Karpas-422 (cell line): ENCODE measurements around the gene ATMIN. TPM values are rescaled to one million over a fixed set of nuclear protein-coding genes. Genes with fewer than 3 reads are reported as not detected.

ENCODE experiments used
- DNase-seq: peaks from one replicate; pipeline ENCODE4 v3.0.0-alpha.2; 2015
- H2AFZ ChIP-seq: fragments of 200-600 bp; sonication (generic); 2 replicates; pipeline ENCODE4 v1.6.1; 2014; ENCODE audit warnings: antibody characterized with exemption, low read length, mixed read lengths
- H3K27ac ChIP-seq: fragments of 200-600 bp; sonication (generic); 2 replicates; pipeline ENCODE4 v1.5.1; 2014; ENCODE audit warnings: mild to moderate bottlenecking, low read length, moderate library complexity
- H3K27me3 ChIP-seq: fragments of 200-600 bp; sonication (generic); 2 replicates; pipeline ENCODE4 v1.6.1; 2014; ENCODE audit warnings: low read length, mixed read lengths
- H3K36me3 ChIP-seq: fragments of 200-600 bp; sonication (generic); 2 replicates; pipeline ENCODE4 v1.6.1; 2014; ENCODE audit warnings: low read length, mixed read lengths; ENCODE audit not compliant: insufficient read depth
- H3K4me1 ChIP-seq: fragments of 200-600 bp; sonication (generic); 2 replicates; pipeline ENCODE4 v1.6.1; 2014; ENCODE audit warnings: mild to moderate bottlenecking, low read length, mixed read lengths
- H3K4me2 ChIP-seq: fragments of 200-600 bp; sonication (generic); 2 replicates; pipeline ENCODE4 v1.6.1; 2014; ENCODE audit warnings: low read length, low read depth, mild to moderate bottlenecking; ENCODE audit not compliant: poor library complexity, severe bottlenecking
- H3K4me3 ChIP-seq: fragments of 200-600 bp; sonication (generic); 2 replicates; pipeline ENCODE4 v1.5.1; 2014; ENCODE audit warnings: mild to moderate bottlenecking, antibody characterized with exemption, low read length, mixed read lengths
- H3K79me2 ChIP-seq: fragments of 200-600 bp; sonication (generic); 2 replicates; pipeline ENCODE4 v1.6.1; 2014; ENCODE audit warnings: mild to moderate bottlenecking, low read length, mixed read lengths
- H3K9ac ChIP-seq: fragments of 200-600 bp; sonication (generic); 2 replicates; pipeline ENCODE4 v1.6.0; 2014; ENCODE audit warnings: low read length
- H3K9me2 ChIP-seq: fragments of 200-600 bp; sonication (generic), shearing (Covaris generic); replicated peaks from 2 replicates; pipeline ENCODE4 v1.6.0; 2014; ENCODE audit warnings: mild to moderate bottlenecking, low read length, moderate library complexity; ENCODE audit not compliant: insufficient read depth
- H3K9me3 ChIP-seq: fragments of 300-700, 200-600 bp; sonication (generic); 2 replicates; pipeline ENCODE4 v1.6.1; 2014; ENCODE audit warnings: low read length, mixed read lengths
- H4K20me1 ChIP-seq: fragments of 200-600 bp; sonication (generic); 2 replicates; pipeline ENCODE4 v1.6.1; 2014; ENCODE audit warnings: mild to moderate bottlenecking, antibody characterized with exemption, low read length, low read depth; ENCODE audit not compliant: insufficient read depth
- total RNA-seq: library from RNA; depleted of rRNA; stranded (reverse); fragments of >200 nt; shearing (Covaris generic); gene quantifications from 2 replicates; pipeline ENCODE4 v1.2.3, GENCODE V29; 2014; ENCODE audit warnings: low replicate concordance

ATMIN gene
- total RNA-seq, 1 experiment from 2014 or later: 62.1 TPM

DNA sequence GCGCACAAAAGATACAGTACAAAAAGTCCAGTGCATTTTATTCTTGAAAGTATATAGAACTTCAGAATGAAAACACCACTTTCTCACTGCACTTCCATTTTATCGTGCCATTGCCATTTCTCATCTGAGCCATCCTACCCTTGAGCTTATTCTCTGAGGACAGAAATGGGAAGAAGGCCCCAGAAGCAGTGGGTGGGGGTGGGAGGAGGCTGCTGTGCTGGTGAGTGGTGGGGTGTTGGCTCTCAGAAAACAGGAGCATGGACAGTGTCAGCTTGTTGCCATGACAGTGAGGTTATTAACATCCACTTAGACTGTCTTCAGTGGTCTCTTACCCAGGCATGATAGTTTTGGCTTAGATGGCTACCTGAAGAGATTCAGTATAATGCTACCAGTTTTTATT lies 4.5 kb downstream of the ATMIN start:
- H3K9me2 ChIP-seq: no peaks in the 10 kb centered on the region
- H3K9me3 ChIP-seq: no peaks in the 10 kb centered on the region
- H4K20me1 ChIP-seq: 0 out of 2 replicates have a peak, but pooled peaks cover 9% of the 10 kb centered on the region
- H3K27ac ChIP-seq: no peak overlapping the region
- no peak for DNase-seq
- H3K4me1 ChIP-seq: peaks cover 9% of the 10 kb centered on the region
- H3K4me2 ChIP-seq: no peak overlapping the region
- H3K27me3 ChIP-seq: no peaks in the 10 kb centered on the region
- no peak overlapping the region for H3K9ac ChIP-seq
- H3K79me2 ChIP-seq: peaks cover 49% of the 10 kb centered on the region
- peaks cover 49% of the 10 kb centered on the region for H3K36me3 ChIP-seq
- no peak overlapping the region for H3K4me3 ChIP-seq
- H2AFZ ChIP-seq: no peak overlapping the region

DNA sequence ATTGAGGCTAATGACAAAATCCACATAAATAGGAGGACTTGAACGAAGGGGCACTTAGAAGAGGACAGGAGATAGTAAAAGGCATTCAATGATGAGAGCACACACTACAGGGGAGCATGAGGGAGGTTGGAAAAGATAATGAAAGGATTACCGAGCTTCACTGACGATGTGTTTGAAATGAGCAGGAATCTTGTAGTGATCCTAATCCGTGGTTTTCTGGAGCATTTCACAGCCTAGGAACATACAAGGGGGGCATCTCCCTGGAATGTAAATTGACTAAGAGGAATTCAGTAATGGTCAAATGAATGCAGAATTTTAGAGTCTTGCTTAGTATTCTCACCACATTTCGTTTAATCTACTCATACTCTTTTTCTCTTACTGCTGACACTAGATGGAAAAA lies 5.2 kb downstream of the ATMIN start:
- H3K9me3 ChIP-seq: no peaks in the 10 kb centered on the region
- H2AFZ ChIP-seq: no peak overlapping the region
- H3K27me3 ChIP-seq: no peaks in the 10 kb centered on the region
- H3K4me2 ChIP-seq: no peak overlapping the region
- peaks cover 49% of the 10 kb centered on the region for H3K79me2 ChIP-seq
- no peak overlapping the region for H3K27ac ChIP-seq
- H3K36me3 ChIP-seq: peaks cover 56% of the 10 kb centered on the region
- no peak for DNase-seq
- no peak overlapping the region for H3K4me3 ChIP-seq
- H4K20me1 ChIP-seq: 0 out of 2 replicates have a peak, but pooled peaks cover 9% of the 10 kb centered on the region
- no peak overlapping the region for H3K9ac ChIP-seq
- H3K4me1 ChIP-seq: peaks cover 9% of the 10 kb centered on the region
- H3K9me2 ChIP-seq: no peaks in the 10 kb centered on the region

GRCh38 chr16:81041696-81042095 lies 6.1 kb downstream of the ATMIN start:
- Histone ChIP-seq H3K9me2 (no peaks in the 10 kb centered on the region), H3K79me2 (peaks cover 44% of the 10 kb centered on the region), H3K4me2 (no peak overlapping the region), H4K20me1 (0 out of 2 replicates have a peak, but pooled peaks cover 9% of the 10 kb centered on the region), H3K4me3 (no peak overlapping the region), H3K27ac (no peak overlapping the region), H3K27me3 (no peaks in the 10 kb centered on the region), H3K9me3 (no peaks in the 10 kb centered on the region), H2AFZ (no peak overlapping the region), H3K4me1 (peaks cover 8% of the 10 kb centered on the region), H3K9ac (no peak overlapping the region), H3K36me3 (peaks cover 65% of the 10 kb centered on the region)
- no peak for DNase-seq

GRCh38 chr16:81042821-81043220 lies 7.2 kb downstream of the ATMIN start:
- no peaks in the 10 kb centered on the region for H3K9me2 ChIP-seq
- H3K4me1 ChIP-seq: no peaks in the 10 kb centered on the region; the same call in 1 of the 2 replicates
- no peak overlapping the region for H3K9ac ChIP-seq
- no peaks in the 10 kb centered on the region for H3K9me3 ChIP-seq
- no peak for DNase-seq
- H3K4me3 ChIP-seq: no peak overlapping the region
- peaks cover 33% of the 10 kb centered on the region for H3K79me2 ChIP-seq
- no peak overlapping the region for H3K27ac ChIP-seq
- H3K27me3 ChIP-seq: no peaks in the 10 kb centered on the region
- H4K20me1 ChIP-seq: 0 out of 2 replicates have a peak, but pooled peaks cover 6% of the 10 kb centered on the region
- H2AFZ ChIP-seq: no peak overlapping the region
- no peak overlapping the region for H3K4me2 ChIP-seq
- peaks cover 65% of the 10 kb centered on the region for H3K36me3 ChIP-seq

DNA sequence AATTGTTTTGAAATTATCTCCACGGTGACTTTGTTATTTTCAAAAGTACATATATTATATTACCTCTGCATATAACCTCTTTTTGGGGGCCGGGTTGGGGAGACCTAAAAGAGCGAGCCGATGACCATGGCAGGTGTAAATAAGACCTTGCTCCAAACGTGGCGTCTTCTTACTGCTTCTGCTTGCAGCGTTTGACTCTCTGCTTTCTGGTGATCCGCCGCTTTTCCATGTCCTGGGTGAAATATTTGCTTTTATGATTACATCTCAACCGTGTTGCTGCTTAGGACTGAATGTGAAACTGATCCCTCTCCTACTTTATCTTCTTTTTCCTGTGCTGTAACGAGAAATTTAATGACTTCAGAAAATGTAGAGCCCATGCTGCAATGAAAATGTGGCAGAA lies 18.1 kb downstream of the ATMIN start:
- H2AFZ ChIP-seq: no peak overlapping the region
- no peaks in the 10 kb centered on the region for H4K20me1 ChIP-seq
- H3K4me3 ChIP-seq: no peak overlapping the region
- no peak overlapping the region for H3K4me2 ChIP-seq
- no peaks in the 10 kb centered on the region for H3K79me2 ChIP-seq
- no peak overlapping the region for H3K9ac ChIP-seq
- DNase-seq: no peak
- H3K9me3 ChIP-seq: peaks cover 13% of the 10 kb centered on the region
- no peaks in the 10 kb centered on the region for H3K27me3 ChIP-seq
- H3K27ac ChIP-seq: no peak overlapping the region
- H3K36me3 ChIP-seq: 0 out of 2 replicates have a peak, but pooled peaks cover 3% of the 10 kb centered on the region
- no peaks in the 10 kb centered on the region for H3K4me1 ChIP-seq
- no peaks in the 10 kb centered on the region for H3K9me2 ChIP-seq

DNA sequence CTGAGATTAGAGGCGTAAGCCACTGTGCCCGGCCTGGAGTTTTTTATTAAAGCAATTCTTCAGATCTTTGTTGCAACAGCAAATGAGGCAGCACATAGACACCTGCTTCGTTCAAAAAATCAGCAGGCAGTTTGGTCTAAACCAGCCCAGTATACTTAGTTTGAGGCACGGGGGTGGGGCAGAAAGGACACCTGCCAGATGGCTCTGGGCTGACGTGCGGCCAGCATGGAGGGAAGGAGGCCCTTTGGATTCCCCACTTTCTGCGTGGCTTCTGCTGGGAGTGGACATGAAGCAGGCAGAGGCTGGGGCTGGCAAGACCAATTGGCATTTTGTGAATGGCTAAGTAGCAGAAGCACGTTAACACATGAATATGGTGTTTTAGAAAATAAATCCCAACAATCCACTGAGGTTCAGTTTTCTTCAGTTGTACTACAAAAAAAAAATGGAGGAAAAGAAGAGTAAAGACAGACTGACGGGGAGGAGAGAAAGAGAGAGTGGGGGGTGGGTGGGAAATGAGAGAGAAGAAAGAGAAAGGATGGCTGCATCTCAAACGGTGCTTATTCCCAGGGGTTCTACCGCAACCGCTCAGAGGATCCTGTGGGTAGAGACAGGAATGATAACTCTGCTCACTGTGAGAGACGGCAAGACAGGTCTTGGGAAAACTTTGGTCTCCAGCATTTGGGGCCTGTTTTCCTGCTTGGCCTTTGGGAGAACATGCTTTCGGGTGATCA lies 25.1 kb downstream of the ATMIN start:
- H3K27me3 ChIP-seq: no peaks in the 10 kb centered on the region
- H3K36me3 ChIP-seq: no peaks in the 10 kb centered on the region

GRCh38 chr16:81061307-81061640 lies 25.6 kb downstream of the ATMIN start:
- Histone ChIP-seq H3K27me3 (no peaks in the 10 kb centered on the region), H3K4me2 (no peak overlapping the region), H3K9me2 (no peaks in the 10 kb centered on the region), H4K20me1 (no peaks in the 10 kb centered on the region), H3K9me3 (no peaks in the 10 kb centered on the region), H3K4me1 (no peaks in the 10 kb centered on the region), H2AFZ (no peak overlapping the region), H3K36me3 (no peaks in the 10 kb centered on the region), H3K79me2 (no peaks in the 10 kb centered on the region), H3K4me3 (no peak overlapping the region), H3K27ac (no peak overlapping the region), H3K9ac (no peak overlapping the region)
- no peak for DNase-seq

More for the DNA sequence above, 25.1 kb downstream of the ATMIN start:
- Histone ChIP-seq H3K9me3 (no peaks in the 10 kb centered on the region), H3K9ac (no peak overlapping the region), H3K4me1 (no peaks in the 10 kb centered on the region), H2AFZ (no peak overlapping the region), H3K79me2 (no peaks in the 10 kb centered on the region), H3K4me2 (no peak overlapping the region), H4K20me1 (no peaks in the 10 kb centered on the region), H3K9me2 (no peaks in the 10 kb centered on the region), H3K4me3 (no peak overlapping the region), H3K27ac (no peak overlapping the region)
- no peak for DNase-seq

DNA sequence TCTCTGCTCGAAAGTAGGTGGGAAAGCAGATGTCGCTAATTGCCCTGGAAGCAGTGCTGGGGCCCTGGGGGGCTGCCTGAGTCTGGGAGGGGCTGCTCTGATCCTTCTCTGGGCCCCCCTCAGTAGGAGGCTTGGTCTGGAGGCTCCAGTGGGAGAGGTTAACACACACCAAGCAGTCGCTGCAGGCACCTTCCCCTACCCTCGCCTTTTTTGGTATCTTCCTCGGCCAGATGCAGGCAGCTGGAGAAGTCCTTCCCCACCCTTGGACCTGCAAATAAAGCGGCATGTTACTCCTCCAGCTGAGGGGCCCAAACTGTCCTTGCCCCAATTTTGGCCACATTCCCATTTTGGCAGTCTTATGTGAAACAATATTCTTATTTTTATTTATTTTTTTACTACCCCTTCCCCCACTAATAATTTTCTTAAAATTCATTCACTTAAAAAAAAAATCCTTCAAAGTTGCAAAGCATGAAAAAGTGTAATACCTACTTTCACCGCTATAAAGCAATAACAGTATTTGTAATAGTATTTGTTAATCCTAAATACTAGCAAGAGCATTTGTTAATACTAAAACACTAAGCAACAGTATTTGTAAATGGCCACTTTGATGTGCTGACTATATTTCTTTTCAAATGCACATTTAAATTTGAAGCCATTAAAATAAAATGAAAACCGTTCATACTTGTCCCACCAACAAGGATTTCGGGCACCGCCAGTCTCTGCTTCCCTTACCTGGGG lies 26.4 kb downstream of the ATMIN start:
- Histone ChIP-seq H3K4me3 (no peak overlapping the region), H3K4me2 (no peak overlapping the region), H3K9me2 (no peaks in the 10 kb centered on the region)

More for the DNA sequence above, 26.4 kb downstream of the ATMIN start:
- H3K27ac ChIP-seq: no peak overlapping the region
- no peaks in the 10 kb centered on the region for H3K27me3 ChIP-seq
- H2AFZ ChIP-seq: no peak overlapping the region
- no peaks in the 10 kb centered on the region for H4K20me1 ChIP-seq
- no peaks in the 10 kb centered on the region for H3K9me3 ChIP-seq
- H3K4me1 ChIP-seq: no peaks in the 10 kb centered on the region
- H3K79me2 ChIP-seq: no peaks in the 10 kb centered on the region
- H3K36me3 ChIP-seq: no peaks in the 10 kb centered on the region
- H3K9ac ChIP-seq: no peak overlapping the region
- no peak for DNase-seq
